Measurements from ENCODE around the gene XPO5. TPM values are rescaled to one million over a fixed set of nuclear protein-coding genes. Genes with fewer than 3 reads are reported as not detected.

XPO5 gene
- total RNA-seq, 1 experiment from 2014 or later, result 114 TPM

DNA sequence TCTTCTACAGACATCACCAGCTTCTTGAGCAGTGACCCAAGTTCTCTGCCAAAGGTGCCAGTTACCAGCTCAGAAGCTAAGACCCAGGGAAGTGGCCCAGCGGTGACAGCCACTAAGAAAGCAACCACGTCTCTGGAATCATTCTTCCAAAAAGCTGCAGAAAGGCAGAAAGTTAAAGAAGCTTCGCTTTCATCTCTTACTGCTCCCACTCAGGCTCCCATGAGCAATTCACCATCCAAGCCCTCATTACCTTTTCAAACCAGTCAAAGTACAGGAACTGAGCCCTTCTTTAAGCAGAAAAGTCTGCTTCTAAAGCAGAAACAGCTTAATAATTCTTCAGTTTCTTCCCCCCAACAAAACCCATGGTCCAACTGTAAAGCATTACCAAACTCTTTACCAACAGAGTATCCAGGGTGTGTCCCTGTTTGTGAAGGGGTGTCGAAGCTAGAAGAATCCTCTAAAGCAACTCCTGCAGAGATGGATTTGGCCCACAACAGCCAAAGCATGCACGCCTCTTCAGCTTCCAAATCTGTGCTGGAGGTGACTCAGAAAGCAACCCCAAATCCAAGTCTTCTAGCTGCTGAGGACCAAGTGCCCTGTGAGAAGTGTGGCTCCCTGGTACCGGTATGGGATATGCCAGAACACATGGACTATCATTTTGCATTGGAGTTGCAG, 38.0 kb upstream of the XPO5 start:
- Histone ChIP-seq H2BK5ac (ENCODE audit: insufficient read length, low read length) (no peak overlapping the region), H3K14ac (ENCODE audit: insufficient read depth, low read length) (no peak overlapping the region), H3K4me1 (ENCODE audit: insufficient read depth, low read length) (no peaks in the 10 kb centered on the region), H2BK12ac (ENCODE audit: insufficient read length, low read depth, low read length) (no peak overlapping the region), H3K56ac (ENCODE audit: insufficient read length, low read depth, low read length) (no peak overlapping the region), H2BK15ac (ENCODE audit: low read depth, low read length) (no peak overlapping the region), H3K18ac (ENCODE audit: insufficient read length, low read depth, low read length) (no peak overlapping the region), H4K91ac (ENCODE audit: insufficient read length, low read depth, low read length) (no peak overlapping the region), H3K4me2 (ENCODE audit: insufficient read depth, insufficient read length, low read length) (no peak overlapping the region), H3K27ac (ENCODE audit: insufficient read length, low read depth, low read length) (no peak overlapping the region), H3K9me3 (ENCODE audit: control insufficient read depth, low read depth, low read length) (no peaks in the 10 kb centered on the region), H3K27me3 (ENCODE audit: insufficient read depth, low read length) (no peaks in the 10 kb centered on the region), H2AFZ (ENCODE audit: low read length) (no peak overlapping the region), H2AK5ac (ENCODE audit: insufficient read length, low read length) (no peak overlapping the region), H4K5ac (ENCODE audit: insufficient read length, low read depth, low read length) (no peak overlapping the region), H3K79me2 (ENCODE audit: insufficient read depth, low read length) (no peaks in the 10 kb centered on the region), H2BK20ac (ENCODE audit: low read depth, low read length, poor library complexity, severe bottlenecking) (no peak overlapping the region), H2BK120ac (ENCODE audit: low read depth, low read length, poor library complexity, severe bottlenecking) (no peak overlapping the region), H3K79me1 (ENCODE audit: insufficient read depth, low read depth, low read length, poor library complexity, severe bottlenecking) (no peaks in the 10 kb centered on the region), H3K9ac (ENCODE audit: extremely low read depth, insufficient read length, low read length) (no peak overlapping the region), H3K4ac (ENCODE audit: low read depth, low read length) (no peak overlapping the region), H4K20me1 (ENCODE audit: control insufficient read depth, insufficient read depth, insufficient read length) (no peaks in the 10 kb centered on the region), H3K23ac (ENCODE audit: insufficient read length, low read depth, low read length) (no peak overlapping the region), H3T11ph (ENCODE audit: low read length) (no peak overlapping the region), H4K8ac (replicated peaks; ENCODE audit: insufficient read length, low read depth, low read length) (no peak overlapping the region), H3K23me2 (ENCODE audit: insufficient read length, low read depth, low read length, poor library complexity, severe bottlenecking) (no peaks in the 10 kb centered on the region)
- TF ChIP-seq, protein P1, sequence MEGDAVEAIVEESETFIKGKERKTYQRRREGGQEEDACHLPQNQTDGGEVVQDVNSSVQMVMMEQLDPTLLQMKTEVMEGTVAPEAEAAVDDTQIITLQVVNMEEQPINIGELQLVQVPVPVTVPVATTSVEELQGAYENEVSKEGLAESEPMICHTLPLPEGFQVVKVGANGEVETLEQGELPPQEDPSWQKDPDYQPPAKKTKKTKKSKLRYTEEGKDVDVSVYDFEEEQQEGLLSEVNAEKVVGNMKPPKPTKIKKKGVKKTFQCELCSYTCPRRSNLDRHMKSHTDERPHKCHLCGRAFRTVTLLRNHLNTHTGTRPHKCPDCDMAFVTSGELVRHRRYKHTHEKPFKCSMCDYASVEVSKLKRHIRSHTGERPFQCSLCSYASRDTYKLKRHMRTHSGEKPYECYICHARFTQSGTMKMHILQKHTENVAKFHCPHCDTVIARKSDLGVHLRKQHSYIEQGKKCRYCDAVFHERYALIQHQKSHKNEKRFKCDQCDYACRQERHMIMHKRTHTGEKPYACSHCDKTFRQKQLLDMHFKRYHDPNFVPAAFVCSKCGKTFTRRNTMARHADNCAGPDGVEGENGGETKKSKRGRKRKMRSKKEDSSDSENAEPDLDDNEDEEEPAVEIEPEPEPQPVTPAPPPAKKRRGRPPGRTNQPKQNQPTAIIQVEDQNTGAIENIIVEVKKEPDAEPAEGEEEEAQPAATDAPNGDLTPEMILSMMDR (conservative IDR thresholded peaks at IDR 0.05), result no peak
- Mint-ChIP-seq H3K4me1 (no peaks in the 10 kb centered on the region), H3K27me3 (ENCODE audit: low read depth) (no peaks in the 10 kb centered on the region), H3K4me3 (no peak overlapping the region), H3K9me3 (no peaks in the 10 kb centered on the region), H3K36me3 (ENCODE audit: insufficient read depth in 1 of 3, low read depth in 3 of 3) (peaks cover 0 to 43% (median 19%) of the 10 kb centered on the region in 3 experiments; a peak in 4 of 7 replicates), H3K27ac (no peak overlapping the region)
- DNase-seq, result no peak
- WGBS (ENCODE audit: extremely low coverage, insufficient read length, low lambda C conversion rate), result no CpG with 5 or more reads among the region's 6 CpGs
